ENCODE measurements around the gene SSNA1.

Gene SSNA1

DNA sequence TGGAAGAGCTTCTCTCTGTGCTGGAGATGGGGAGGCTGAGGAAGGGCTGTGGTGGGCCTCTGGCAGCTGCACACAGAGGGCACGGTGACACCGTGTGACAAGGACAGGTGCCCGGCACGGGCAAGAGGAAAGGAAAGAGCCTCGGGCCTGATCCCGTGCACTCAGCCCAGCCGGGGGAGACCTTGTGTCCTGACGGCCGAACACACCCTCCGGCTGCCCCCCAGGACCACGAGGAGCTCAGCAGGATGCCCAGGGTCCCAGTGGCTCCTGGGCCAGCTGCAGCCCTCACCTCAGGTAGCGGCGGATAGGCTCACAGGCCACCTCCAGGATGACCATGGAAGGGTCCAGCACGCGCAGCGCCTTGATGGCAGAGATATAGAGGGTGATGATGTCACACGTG is 5.6 kb upstream of the SSNA1 start:
- DNase-seq (ENCODE audit: low spot score): no peak

GRCh38 chr9:137183980-137184595 is 4.4 kb upstream of the SSNA1 start:
- no peak for DNase-seq (ENCODE audit: low spot score)

GRCh38 chr9:137184881-137185660 is 3.4 kb upstream of the SSNA1 start:
- no peak for DNase-seq (ENCODE audit: low spot score)

GRCh38 chr9:137185921-137186320 is 2.6 kb upstream of the SSNA1 start:
- DNase-seq (ENCODE audit: low spot score): no peak

GRCh38 chr9:137186385-137186784 is 2.1 kb upstream of the SSNA1 start:
- no peak for DNase-seq (ENCODE audit: low spot score)

DNA sequence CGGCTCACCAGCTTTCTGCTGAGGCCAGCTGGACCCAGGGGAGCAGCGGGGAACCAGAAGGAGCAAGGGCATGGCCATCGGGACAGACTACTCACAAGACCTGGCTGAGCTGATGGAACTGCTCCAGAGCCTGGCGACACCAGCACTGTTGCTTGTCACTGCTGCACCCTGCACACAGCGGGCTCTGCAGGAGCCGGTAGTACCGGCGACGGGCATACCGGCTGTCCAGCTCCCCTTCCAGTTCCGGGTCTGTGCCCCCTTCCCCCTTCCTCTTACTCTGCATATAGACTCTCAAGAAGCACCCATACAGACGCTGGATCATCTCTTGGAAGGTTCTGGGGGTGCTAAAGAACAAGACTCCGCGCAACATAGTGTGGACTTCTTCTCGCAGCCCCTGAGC is 1.1 kb upstream of the SSNA1 start:
- no peak for DNase-seq (ENCODE audit: low spot score)

DNA sequence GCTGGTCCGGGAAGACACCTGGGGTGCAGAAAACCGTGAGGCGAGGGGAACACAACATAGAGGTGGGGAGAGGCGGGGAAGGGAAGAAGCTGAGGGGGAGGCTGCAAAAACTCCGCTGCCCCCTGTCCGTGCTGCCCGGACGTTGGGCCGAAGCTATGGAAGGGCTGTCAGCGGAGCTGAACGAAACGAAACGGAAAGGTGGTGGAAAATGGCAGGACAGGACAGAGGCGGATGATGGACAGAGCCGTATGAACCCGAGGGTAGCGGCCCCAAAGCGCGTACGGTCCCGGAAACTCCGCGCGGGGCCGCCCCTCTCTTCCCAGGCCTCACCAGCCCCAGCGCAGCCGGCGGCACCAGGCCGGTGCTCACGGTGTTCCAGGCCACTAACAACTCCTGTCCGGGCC is 388 bp upstream of the SSNA1 start:
- DNase-seq (ENCODE audit: low spot score): no peak

GRCh38 chr9:137189297-137190295 is 1.1 kb downstream of the SSNA1 start:
- DNase-seq (ENCODE audit: low spot score): no peak

- DNase-seq (ENCODE audit: low spot score): peak; percentile 49
These were observed 1.9 kb downstream of the SSNA1 start for GRCh38 chr9:137190315-137190856.

DNA sequence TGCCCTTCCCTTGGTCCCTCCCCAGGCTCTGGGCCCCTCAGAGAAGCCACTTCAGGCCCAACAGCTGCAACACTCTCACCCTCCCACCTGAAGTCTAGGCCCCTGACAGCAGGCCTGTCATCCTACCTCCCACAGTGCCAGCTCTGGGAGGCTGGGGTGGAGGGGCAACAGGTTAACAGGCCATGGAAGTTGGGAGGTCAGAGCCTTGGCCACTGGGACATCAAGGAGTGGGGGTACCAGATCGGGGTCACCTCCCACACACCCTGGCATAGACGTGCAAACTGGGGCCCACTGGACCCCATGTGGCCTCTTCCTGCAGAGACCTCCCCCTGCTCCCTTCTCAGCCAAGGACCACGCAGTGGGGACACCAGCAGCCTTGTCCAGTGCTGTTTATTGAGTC is 2.8 kb downstream of the SSNA1 start:
- no peak for DNase-seq (ENCODE audit: low spot score)

DNA sequence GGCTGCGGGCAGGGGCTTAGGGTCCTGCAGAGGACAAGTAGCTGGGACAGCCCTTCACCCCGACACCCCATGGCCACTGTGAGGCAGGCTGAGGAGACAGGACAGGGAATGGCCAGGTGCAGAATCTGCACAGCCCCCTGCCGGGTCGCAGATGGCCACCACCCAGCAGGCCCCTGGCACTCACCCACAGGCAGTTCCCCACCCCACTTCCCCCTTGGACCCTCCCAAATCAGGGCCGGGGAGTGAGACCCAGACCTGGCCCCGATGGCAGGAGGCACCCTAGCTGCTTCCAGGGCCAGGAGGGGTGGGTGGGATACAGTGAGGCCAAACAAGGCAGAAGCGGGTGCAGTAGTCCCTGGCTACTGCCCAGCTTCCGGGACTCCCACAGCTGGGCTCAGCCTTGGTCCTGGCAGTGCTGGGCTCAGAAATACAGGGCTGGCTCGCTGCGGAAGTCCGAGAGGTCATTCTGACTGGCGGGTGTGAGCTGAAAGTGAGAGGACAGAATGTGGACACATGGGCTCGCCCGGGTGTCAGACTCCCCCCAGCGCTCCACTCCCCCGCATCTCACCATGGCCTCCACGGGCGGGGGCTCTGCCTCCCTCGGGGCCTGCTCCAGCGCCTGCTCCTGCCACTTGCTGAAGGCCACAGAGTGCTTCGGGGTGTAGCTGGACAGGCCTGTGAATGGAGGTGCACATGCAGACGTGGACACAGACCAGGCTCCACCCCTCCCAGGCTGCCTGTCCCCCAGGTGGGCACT is 3.4 kb downstream of the SSNA1 start:
- no peak for DNase-seq (ENCODE audit: low spot score)

DNA sequence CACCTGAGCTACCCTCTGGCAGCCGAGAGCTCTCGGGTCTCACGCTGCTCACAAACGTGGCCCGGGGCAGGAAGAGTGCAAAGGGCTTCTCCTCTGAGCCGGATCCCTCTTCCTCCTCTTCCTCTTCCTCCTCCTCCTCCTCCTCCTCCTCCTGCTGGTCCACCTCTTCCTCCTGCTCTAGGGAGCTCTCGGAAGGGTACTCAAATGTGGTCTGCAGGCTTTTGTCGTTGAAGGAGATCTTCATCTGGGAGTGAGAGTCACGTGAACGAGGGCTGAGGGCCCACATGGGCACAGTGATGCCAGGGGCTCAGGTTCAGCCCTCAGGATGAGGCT is 3.9 kb downstream of the SSNA1 start:
- DNase-seq (ENCODE audit: low spot score): no peak

DNA sequence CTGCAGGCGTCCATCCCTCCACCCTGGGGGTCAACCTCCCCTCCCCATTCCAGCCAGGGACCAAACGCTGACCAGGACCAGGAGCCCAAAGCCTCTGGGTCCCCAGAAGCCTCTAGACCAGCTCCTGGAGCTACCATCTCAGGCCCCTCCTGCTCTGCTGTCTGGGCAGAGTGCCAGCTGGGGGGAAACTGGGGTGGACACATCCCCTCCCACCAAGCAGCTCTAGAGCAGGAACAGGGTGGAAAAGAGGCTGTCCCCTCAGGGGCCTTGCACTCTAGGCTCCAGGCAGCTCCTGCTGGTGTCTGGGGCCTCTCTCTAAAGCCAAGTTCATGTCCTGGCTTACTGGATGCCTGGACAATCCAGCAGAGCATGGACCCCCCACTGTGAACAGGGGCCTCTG is 4.4 kb downstream of the SSNA1 start:
- DNase-seq (ENCODE audit: low spot score): no peak

GRCh38 chr9:137193771-137194170 is 5.3 kb downstream of the SSNA1 start:
- no peak for DNase-seq (ENCODE audit: low spot score)

DNA sequence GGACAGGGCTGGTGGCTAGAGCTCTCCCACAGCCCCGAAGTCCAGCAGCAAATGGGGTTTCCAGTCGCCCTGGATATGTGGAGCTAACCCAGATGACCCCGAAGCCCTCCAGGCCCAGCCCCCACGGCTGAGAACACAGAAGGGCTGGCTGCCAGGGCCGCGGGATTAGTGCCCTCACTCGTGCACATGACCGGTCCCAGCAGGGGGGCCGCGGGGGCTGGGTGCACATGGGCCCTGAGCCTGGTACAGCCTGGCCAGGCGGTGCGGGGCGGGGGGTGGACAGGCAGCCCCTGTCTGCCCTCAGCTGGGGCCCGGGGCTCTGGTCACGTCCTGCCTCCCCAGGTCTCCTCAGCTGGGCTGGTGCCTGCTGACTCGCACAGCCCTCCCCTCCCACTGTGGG is 5.9 kb downstream of the SSNA1 start:
- no peak for DNase-seq (ENCODE audit: low spot score)

- DNase-seq (ENCODE audit: low spot score): no peak
These were observed 6.4 kb downstream of the SSNA1 start for GRCh38 chr9:137194909-137195308.

DNA sequence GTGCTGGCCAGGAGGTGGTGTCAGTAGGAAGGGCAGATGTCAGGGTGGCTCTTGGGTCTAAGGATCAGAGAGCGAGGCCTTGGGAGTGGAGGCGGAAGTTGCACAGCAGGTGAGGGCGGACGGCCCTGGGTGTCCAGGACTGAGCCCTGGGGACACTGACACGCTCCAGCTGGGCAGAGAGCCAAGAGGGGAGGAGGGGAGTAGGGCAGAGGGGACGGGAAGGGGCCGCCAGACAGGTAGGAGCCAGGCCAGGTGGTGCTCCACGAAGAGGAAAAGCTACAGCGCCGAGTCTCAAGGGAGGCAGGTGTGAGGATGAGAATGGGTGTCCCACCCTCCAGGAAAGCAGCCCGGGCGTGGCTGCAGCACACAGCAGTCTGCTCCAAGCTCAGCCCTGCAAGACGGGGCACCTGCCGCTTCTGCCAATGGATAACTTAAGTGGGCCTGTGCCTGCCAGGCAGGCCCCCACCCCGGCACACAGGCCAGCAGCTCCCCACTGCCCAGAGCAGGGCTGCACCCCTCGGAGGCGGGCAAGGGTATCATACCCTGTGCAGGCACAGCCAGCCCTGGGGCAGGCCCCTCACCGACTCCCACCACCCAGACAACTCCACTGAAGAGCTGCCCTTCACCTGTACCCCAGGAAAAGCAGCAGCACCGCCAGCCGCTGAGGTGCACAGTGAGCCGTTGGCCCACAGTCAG is 7.2 kb downstream of the SSNA1 start:
- DNase-seq (ENCODE audit: low spot score): no peak

GRCh38 chr9:137198051-137198901 is 9.8 kb downstream of the SSNA1 start:
- DNase-seq (ENCODE audit: low spot score): no peak

DNA sequence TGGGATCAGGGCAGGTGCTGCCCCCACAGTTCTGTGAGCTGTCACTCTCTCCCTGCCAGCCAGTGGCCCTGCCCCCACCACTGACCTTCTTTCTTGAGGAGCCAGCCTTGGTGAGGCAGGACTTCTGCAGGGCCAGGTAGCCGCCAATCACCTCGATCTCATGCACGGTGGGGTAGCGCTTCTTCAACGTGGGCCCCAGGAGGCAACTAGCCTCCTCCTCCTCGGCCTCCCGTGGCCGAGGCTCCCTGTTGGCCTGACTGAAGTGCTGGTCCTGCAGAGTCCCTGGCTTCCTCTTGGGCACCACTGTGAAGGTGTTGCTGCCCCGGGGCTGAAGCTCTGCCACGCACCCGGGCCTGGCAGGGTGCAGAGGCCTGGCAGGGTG is 10.4 kb downstream of the SSNA1 start:
- no peak for DNase-seq (ENCODE audit: low spot score)

GRCh38 chr9:137199411-137200121 is 11.1 kb downstream of the SSNA1 start:
- no peak for DNase-seq (ENCODE audit: low spot score)

All from NAMALWA (cell line).